ENCODE results near the gene MAOA.

Gene MAOA

DNA sequence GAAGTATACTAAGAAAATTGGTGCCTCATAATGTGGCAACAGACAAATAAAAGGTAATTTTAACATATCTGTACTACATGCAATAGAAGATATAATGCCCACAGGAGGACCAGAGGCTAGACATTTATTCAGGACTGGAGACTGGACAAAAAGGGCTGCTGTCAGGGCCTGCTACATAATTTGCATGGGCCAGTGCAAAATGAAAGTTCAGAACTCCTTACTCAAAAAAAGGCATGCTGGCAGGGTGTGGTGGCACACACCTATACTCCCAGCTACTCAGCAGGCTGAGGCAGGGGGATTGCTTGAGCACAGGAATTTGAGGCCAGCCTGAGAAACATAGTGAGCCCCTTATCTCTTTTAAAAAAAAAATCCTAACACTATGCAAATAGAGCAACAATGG is 12.4 kb upstream of the MAOA start:
- no peak for DNase-seq (ENCODE audit: extremely low read depth, low read depth)
- no peak for TF ChIP-seq CTCF (IDR thresholded peaks at IDR 0.05; ENCODE audit: low read depth, low read length, missing control alignments)
- no peak overlapping the region for H3K4me3 ChIP-seq (replicated peaks; ENCODE audit: low read depth, low read length)

- H3K4me3 ChIP-seq (replicated peaks; ENCODE audit: low read depth, low read length), result no peak overlapping the region
- DNase-seq (ENCODE audit: extremely low read depth, low read depth), result no peak
- TF ChIP-seq CTCF (IDR thresholded peaks at IDR 0.05; ENCODE audit: low read depth, low read length, missing control alignments), result no peak
Measured at GRCh38 chrX:43644124-43644701, 11.9 kb upstream of the MAOA start.

DNA sequence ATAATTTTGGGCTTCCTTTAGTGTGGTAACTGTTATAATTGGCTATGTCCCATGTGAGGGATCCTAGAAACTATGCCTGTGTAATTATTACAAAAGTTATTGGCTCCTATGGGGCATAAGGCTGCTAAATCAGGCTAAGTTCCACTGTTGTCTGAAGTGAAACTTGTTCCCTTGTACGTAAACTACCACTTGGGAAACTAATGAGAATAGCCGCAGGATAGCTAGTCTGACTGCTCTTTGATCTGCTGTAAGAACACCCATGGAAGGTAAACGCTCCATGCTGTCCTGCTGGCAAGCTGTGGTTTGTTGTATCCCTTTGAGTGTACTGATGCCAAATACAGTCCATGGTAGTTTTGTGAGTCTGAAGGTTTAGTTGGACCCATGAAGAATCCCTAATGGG is 9.3 kb upstream of the MAOA start:
- H3K4me3 ChIP-seq (replicated peaks; ENCODE audit: low read depth, low read length), result no peak overlapping the region
- TF ChIP-seq CTCF (IDR thresholded peaks at IDR 0.05; ENCODE audit: low read depth, low read length, missing control alignments), result no peak
- DNase-seq (ENCODE audit: extremely low read depth, low read depth), result no peak

- DNase-seq (ENCODE audit: extremely low read depth, low read depth), result peak; percentile 11
- TF ChIP-seq CTCF (IDR thresholded peaks at IDR 0.05; ENCODE audit: low read depth, low read length, missing control alignments), result no peak
- H3K4me3 ChIP-seq (replicated peaks; ENCODE audit: low read depth, low read length), result peak overlapping the region; percentile 36
Measured at GRCh38 chrX:43654431-43655150, 1.5 kb upstream of the MAOA start.

DNA sequence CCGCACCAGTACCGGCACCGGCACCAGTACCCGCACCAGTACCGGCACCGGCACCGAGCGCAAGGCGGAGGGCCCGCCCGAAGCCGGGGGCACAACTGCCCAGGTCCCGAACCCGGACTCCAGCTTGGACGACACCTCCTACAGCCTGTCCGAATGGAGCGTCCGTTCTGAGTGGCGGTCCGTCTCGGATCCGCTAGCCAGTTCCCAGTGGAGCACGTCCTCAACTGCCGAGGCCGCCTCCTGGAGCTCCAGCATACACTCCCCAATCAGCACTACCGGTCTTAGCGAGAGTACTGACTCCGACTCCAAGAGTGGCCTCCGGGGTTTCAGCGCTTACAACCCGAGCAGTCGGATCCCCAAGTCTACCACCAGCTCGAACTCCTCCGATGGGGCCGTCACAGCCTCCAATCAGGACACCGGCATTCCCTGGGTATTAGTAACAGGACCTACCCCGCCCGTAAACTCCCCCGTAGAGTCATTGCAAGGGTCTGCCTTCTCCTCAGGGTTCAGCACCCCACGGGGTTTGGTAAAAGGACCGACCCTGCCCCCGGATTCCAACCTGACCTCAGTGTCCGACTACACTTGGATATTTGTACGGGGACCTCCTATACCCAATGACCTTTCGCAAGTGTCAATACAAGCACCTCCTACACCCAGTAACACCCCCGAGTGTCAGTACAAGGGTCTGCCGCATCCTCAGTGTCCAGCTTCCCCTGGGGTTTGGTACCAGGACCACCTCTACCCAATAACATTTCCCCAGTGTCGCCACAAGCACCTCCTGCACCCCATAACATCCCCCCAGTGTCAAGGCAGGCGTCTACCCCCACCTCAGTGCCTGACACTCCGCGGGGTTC is 721 bp upstream of the MAOA start:
- TF ChIP-seq CTCF (IDR thresholded peaks at IDR 0.05; ENCODE audit: low read depth, low read length, missing control alignments), result no peak
- H3K4me3 ChIP-seq (replicated peaks; ENCODE audit: low read depth, low read length), result peak overlapping the region; percentile 36
- no peak for DNase-seq (ENCODE audit: extremely low read depth, low read depth)

DNA sequence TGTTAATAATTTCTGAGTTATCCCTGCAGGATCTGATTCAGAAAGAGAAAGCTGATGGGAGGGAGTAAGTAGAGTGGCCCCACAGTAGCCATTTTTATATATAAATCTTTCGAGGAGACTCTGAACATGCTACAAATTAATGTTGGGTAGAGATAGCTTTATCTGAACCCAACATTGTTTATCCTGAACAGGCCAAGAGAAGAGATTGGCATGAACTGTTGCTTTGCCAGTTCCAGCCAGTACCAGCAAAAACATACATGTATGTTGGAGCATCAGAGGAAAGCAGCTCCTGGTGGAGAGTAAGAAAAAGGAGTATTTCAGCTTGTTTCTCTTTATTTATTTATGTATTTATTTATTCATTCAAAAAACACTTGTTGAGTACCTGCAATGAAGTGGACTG is 1.6 kb downstream of the MAOA start:
- TF ChIP-seq CTCF (IDR thresholded peaks at IDR 0.05; ENCODE audit: low read depth, low read length, missing control alignments), result no peak
- no peak overlapping the region for H3K4me3 ChIP-seq (replicated peaks; ENCODE audit: low read depth, low read length)

More for the DNA sequence above, 1.6 kb downstream of the MAOA start:
- DNase-seq (ENCODE audit: extremely low read depth, low read depth), result no peak
